Trophoblast cell (in vitro differentiated cells and primary cell): Measurements from ENCODE around the gene TLR3.

Source experiments
- DNase-seq, 2 donors: peaks; one replicate each; pipeline ENCODE4 v3.0.0-alpha.2; 2016
- H2AFZ ChIP-seq: 2 replicates; pipeline ENCODE4 v1.6.1; 2013; ENCODE audit warnings: low read length, moderate library complexity, mild to moderate bottlenecking; ENCODE audit not compliant: insufficient read depth, poor library complexity
- H2AK5ac ChIP-seq: 2 replicates; pipeline ENCODE4 v1.6.1; 2013; ENCODE audit warnings: mild to moderate bottlenecking, low read length
- H2BK120ac ChIP-seq: 2 replicates; pipeline ENCODE4 v1.6.1; 2013; ENCODE audit warnings: low read length, mild to moderate bottlenecking, moderate library complexity; ENCODE audit not compliant: insufficient read depth, poor library complexity
- H2BK12ac ChIP-seq: 2 replicates; pipeline ENCODE4 v1.6.1; 2013; ENCODE audit warnings: mild to moderate bottlenecking, low read length, moderate library complexity
- H2BK5ac ChIP-seq: 2 replicates; pipeline ENCODE4 v1.6.1; 2013; ENCODE audit warnings: low read length, low read depth, moderate library complexity, mild to moderate bottlenecking; ENCODE audit not compliant: poor library complexity
- H3K14ac ChIP-seq: 2 replicates; pipeline ENCODE4 v1.6.1; 2013; ENCODE audit warnings: mild to moderate bottlenecking, low read length
- H3K18ac ChIP-seq: 2 replicates; pipeline ENCODE4 v1.6.1; 2013; ENCODE audit warnings: mild to moderate bottlenecking, low read length
- H3K23ac ChIP-seq: 2 replicates; pipeline ENCODE4 v1.6.1; 2013; ENCODE audit warnings: low read length
- H3K27ac ChIP-seq: 2 replicates; pipeline ENCODE4 v1.5.1; 2013; ENCODE audit warnings: low read depth, mild to moderate bottlenecking, inconsistent platforms, low read length, moderate library complexity
- H3K27me3 ChIP-seq: 2 replicates; pipeline ENCODE4 v1.6.1; 2013; ENCODE audit warnings: inconsistent platforms, mild to moderate bottlenecking, low read length, moderate library complexity; ENCODE audit not compliant: insufficient read depth
- H3K36me3 ChIP-seq, 2 experiments: 1 replicate in 1 of 2; 2 replicates in 1 of 2; pipeline ENCODE4 v1.6.1; 2013; ENCODE audit warnings: low read length in 2 of 2, mild to moderate bottlenecking in 2 of 2, moderate library complexity in 1 of 2; ENCODE audit not compliant: insufficient read depth in 2 of 2, control insufficient read depth in 1 of 2
- H3K4ac ChIP-seq: 2 replicates; pipeline ENCODE4 v1.6.1; 2013; ENCODE audit warnings: low read depth, mild to moderate bottlenecking, low read length, moderate library complexity
- H3K4me1 ChIP-seq, 2 experiments: 1 replicate in 1 of 2; 2 replicates in 1 of 2; pipeline ENCODE4 v1.6.1; 2013; ENCODE audit warnings: low read length in 2 of 2, mild to moderate bottlenecking in 2 of 2, moderate library complexity in 1 of 2; ENCODE audit not compliant: insufficient read depth in 2 of 2, control insufficient read depth in 1 of 2
- H3K4me2 ChIP-seq: 2 replicates; pipeline ENCODE4 v1.6.1; 2013; ENCODE audit warnings: inconsistent platforms, mild to moderate bottlenecking, low read length, moderate library complexity
- H3K4me3 ChIP-seq: 2 replicates; pipeline ENCODE4 v1.5.1; 2013; ENCODE audit warnings: mild to moderate bottlenecking, low read depth, low read length, inconsistent platforms
- H3K79me1 ChIP-seq: one replicate; pipeline ENCODE4 v1.6.1; 2013; ENCODE audit warnings: low read length
- H3K79me2 ChIP-seq: 2 replicates; pipeline ENCODE4 v1.6.1; 2013; ENCODE audit warnings: low read length, mild to moderate bottlenecking; ENCODE audit not compliant: control insufficient read depth, insufficient read depth, poor library complexity
- H3K9ac ChIP-seq: 2 replicates; pipeline ENCODE4 v1.6.1; 2013; ENCODE audit warnings: mild to moderate bottlenecking, low read length
- H3K9me3 ChIP-seq: 2 replicates; pipeline ENCODE4 v1.6.1; 2013; ENCODE audit warnings: low read depth, mild to moderate bottlenecking, control low read depth, inconsistent platforms, low read length; ENCODE audit not compliant: insufficient read depth
- H4K12ac ChIP-seq: 2 replicates; pipeline ENCODE4 v1.6.1; 2013; ENCODE audit warnings: low read depth, mild to moderate bottlenecking, low read length, moderate library complexity
- H4K8ac ChIP-seq: 2 replicates; pipeline ENCODE4 v1.6.1; 2013; ENCODE audit warnings: low read depth, mild to moderate bottlenecking, low read length, moderate library complexity
- H4K91ac ChIP-seq: one replicate; pipeline ENCODE4 v1.6.1; 2013; ENCODE audit warnings: low read depth, mild to moderate bottlenecking, low read length, moderate library complexity
- WGBS: extraction: QIAGEN DNeasy Blood & Tissue Kit; methylation state at CpG from one replicate; pipeline ENCODE4 v1.1.7; 2013; ENCODE audit warnings: missing lambda C conversion rate; ENCODE audit not compliant: insufficient read length, insufficient coverage; ENCODE audit errors: extremely low coverage; 5-methylcytosine and 5-hydroxymethylcytosine counted together

The TLR3 gene

DNA sequence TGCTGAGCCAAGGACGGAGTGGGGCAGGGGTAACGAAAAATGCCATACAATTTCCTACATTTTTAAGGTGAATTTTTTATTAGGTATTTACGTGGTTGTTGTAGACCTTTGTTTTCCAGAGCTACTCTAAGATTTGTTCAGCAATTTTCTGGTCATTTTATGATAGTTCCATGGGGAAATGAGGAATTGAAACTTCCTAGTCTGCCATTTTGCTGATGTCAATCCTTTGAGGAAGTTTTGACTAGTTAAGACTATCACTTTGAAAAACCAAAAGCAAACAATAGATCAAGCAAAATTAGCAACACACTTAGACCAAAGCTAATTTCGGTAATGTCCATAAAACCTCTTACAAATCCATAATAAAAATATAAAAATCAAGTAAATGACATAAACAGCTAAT is 7.0 kb upstream of the TLR3 start:
- Histone ChIP-seq H2AK5ac (no peak overlapping the region), H3K79me1 (no peaks in the 10 kb centered on the region), H2BK120ac (no peak overlapping the region), H3K4ac (no peak overlapping the region), H3K27ac (no peak overlapping the region), H3K18ac (no peak overlapping the region), H3K36me3 (no peaks in the 10 kb centered on the region), H4K91ac (no peak overlapping the region), H4K8ac (no peak overlapping the region), H3K4me3 (no peak overlapping the region), H3K79me2 (no peaks in the 10 kb centered on the region), H4K12ac (no peak overlapping the region), H3K4me1 (no peaks in the 10 kb centered on the region), H2AFZ (no peak overlapping the region), H3K23ac (no peak overlapping the region), H3K9ac (no peak overlapping the region), H2BK5ac (no peak overlapping the region), H3K14ac (no peak overlapping the region), H3K27me3 (no peaks in the 10 kb centered on the region), H3K4me2 (no peak overlapping the region), H2BK12ac (no peak overlapping the region), H3K9me3 (no peaks in the 10 kb centered on the region)
- no peak for DNase-seq
- WGBS: no CpG with 5 or more reads among the region's 4 CpGs

DNA sequence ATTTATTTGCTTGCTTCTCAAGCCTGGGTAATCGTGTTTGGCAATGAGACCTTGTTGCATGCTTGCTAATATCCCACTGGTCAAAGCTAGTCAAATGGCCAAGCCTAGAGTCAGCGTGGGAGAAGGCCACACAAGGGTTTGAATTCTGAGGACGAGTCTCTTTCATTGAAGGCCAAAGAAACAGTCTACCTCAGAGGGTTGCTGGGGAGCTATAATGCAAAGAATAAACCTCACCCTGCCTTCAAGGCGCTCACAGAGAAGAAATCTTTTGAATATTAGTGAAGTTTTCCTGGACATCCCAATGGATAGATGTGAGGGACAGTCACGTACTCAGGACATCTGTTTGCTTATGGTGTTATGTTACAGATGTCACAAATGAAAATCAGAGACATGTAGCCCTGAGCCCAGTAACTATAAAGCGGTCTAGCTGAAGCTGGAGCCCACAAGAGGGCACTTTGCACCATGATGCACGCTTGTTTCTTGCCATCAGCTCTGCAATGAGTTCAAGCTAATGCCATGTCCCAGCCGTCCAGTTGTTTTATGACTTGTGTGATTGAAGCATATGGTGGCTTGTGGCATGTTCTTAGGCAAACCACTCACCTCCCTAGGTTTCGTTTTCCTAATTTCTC is 1.1 kb upstream of the TLR3 start:
- H4K8ac ChIP-seq: no peak overlapping the region
- no peaks in the 10 kb centered on the region for H3K9me3 ChIP-seq
- no peak overlapping the region for H3K9ac ChIP-seq
- H3K79me2 ChIP-seq: no peaks in the 10 kb centered on the region
- H2BK12ac ChIP-seq: peak overlapping the region; percentile 67
- H3K36me3 ChIP-seq: no peaks in the 10 kb centered on the region
- no peaks in the 10 kb centered on the region for H3K4me1 ChIP-seq
- H3K4me2 ChIP-seq: no peak overlapping the region
- H3K14ac ChIP-seq: no peak overlapping the region
- H4K12ac ChIP-seq: no peak overlapping the region
- no peak overlapping the region for H3K23ac ChIP-seq
- H2AFZ ChIP-seq: no peak overlapping the region
- H3K79me1 ChIP-seq: no peaks in the 10 kb centered on the region
- no CpG with 5 or more reads among the region's 9 CpGs for WGBS
- no peak overlapping the region for H2BK5ac ChIP-seq
- H3K4me3 ChIP-seq: no peak overlapping the region
- H2BK120ac ChIP-seq: no peak overlapping the region
- no peak overlapping the region for H3K18ac ChIP-seq
- H4K91ac ChIP-seq: no peak overlapping the region
- peak; percentile 65 to 77 for DNase-seq
- no peaks in the 10 kb centered on the region for H3K27me3 ChIP-seq
- no peak overlapping the region for H3K27ac ChIP-seq
- no peak overlapping the region for H3K4ac ChIP-seq
- H2AK5ac ChIP-seq: no peak overlapping the region

DNA sequence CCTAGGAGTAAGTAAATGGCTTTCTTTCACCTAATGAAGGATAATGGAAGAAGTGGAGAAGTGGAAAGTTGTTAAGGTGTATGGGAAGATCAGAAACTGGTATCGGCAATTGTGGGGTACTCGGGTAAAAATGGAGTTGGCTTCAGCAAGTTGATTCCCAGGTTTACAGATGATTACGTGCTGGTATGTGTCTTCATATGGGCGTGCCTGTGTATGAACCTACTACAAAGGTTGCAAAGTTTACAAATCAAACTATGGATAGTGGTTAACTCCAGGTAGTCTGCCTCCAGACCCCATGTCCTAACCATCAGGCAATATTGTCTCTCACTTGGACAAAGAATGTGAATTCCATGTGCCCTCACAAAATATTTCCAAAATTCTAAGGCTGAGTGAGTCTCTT is 773 bp downstream of the TLR3 start:
- Histone ChIP-seq H2BK5ac (no peak overlapping the region), H3K79me1 (no peaks in the 10 kb centered on the region), H3K23ac (no peak overlapping the region), H4K91ac (no peak overlapping the region), H3K27ac (no peak overlapping the region), H3K9me3 (no peaks in the 10 kb centered on the region), H3K27me3 (no peaks in the 10 kb centered on the region), H3K4me3 (no peak overlapping the region), H3K4ac (no peak overlapping the region), H3K9ac (no peak overlapping the region), H3K14ac (no peak overlapping the region), H3K36me3 (no peaks in the 10 kb centered on the region), H2AK5ac (no peak overlapping the region), H3K4me2 (no peak overlapping the region), H4K12ac (no peak overlapping the region), H4K8ac (no peak overlapping the region), H2AFZ (no peak overlapping the region), H2BK120ac (no peak overlapping the region), H3K18ac (no peak overlapping the region), H3K79me2 (no peaks in the 10 kb centered on the region), H3K4me1 (peaks cover 0 to 4% of the 10 kb centered on the region in 2 experiments), H2BK12ac (no peak overlapping the region)
- WGBS: 100% methylated on average over 2 of the region's 4 CpGs
- peak in 1 of 2 donors; percentile 12 for DNase-seq

DNA sequence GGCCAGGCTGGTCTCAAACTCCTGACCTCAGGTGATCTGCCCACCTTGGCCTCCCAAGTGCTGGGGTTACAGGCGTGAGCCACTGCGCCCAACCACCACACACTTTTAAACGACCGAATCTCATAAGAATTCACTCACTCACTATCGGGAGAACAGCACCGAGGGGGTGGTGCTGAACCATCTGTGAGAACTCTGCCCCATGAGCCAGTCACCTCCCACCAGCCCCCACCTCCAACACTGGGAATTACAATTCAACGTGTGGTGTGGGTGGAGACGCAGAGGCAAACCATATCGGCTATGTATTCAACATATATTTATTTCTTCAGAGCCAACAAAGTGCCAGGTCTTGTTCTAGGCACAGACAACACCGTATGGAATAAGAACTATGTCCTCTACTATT is 3.6 kb downstream of the TLR3 start:
- Histone ChIP-seq H3K27me3 (no peaks in the 10 kb centered on the region), H3K14ac (no peak overlapping the region), H3K27ac (no peak overlapping the region), H2AK5ac (no peak overlapping the region), H2BK12ac (peak overlapping the region; percentile 60), H2BK120ac (no peak overlapping the region), H4K8ac (no peak overlapping the region), H3K18ac (no peak overlapping the region), H2AFZ (no peak overlapping the region), H3K4ac (no peak overlapping the region), H2BK5ac (no peak overlapping the region), H3K79me2 (no peaks in the 10 kb centered on the region), H3K9ac (no peak overlapping the region), H3K23ac (no peak overlapping the region), H3K79me1 (no peaks in the 10 kb centered on the region), H3K36me3 (no peaks in the 10 kb centered on the region), H4K91ac (no peak overlapping the region), H3K9me3 (no peaks in the 10 kb centered on the region), H3K4me2 (no peak overlapping the region), H4K12ac (no peak overlapping the region), H3K4me3 (no peak overlapping the region), H3K4me1 (peaks cover 0 to 4% of the 10 kb centered on the region in 2 experiments)
- no CpG with 5 or more reads among the region's 10 CpGs for WGBS
- DNase-seq: no peak
